ENCODE measurements around the gene RNF150. TPM values are rescaled to one million over a fixed set of nuclear protein-coding genes. Genes with fewer than 3 reads are reported as not detected.
A peak's percentile ranks its signal among the peaks of the same experiment; 100 is the strongest.

Gene RNF150
- total and polyA plus RNA-seq, 2 of the 4 experiments (the other 2 are of a cell fraction): 6.2 to 18.1 TPM

DNA sequence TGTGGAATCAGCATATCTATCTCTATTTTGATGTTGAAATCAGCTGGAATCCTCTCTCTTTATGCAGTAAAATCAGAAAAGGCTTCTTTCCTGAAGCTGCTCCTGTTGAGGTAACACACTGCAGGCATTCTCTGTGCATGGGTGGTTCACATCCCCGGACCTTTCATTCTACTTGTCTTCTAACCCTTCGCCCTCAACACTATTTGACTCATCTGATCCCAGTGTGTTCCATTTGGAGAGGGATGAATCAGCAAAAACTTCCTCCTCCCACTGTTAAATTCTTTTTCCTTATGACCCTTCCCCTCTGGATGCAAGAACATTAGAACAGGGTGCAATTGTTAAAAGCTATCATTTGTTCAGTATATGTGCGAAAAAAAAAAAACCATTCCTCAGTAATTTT lies 67.4 kb downstream of the RNF150 start:
- no peak overlapping the region for H3K14ac ChIP-seq (replicated peaks; ENCODE audit: low read depth, low read length)
- TF ChIP-seq, protein P1, sequence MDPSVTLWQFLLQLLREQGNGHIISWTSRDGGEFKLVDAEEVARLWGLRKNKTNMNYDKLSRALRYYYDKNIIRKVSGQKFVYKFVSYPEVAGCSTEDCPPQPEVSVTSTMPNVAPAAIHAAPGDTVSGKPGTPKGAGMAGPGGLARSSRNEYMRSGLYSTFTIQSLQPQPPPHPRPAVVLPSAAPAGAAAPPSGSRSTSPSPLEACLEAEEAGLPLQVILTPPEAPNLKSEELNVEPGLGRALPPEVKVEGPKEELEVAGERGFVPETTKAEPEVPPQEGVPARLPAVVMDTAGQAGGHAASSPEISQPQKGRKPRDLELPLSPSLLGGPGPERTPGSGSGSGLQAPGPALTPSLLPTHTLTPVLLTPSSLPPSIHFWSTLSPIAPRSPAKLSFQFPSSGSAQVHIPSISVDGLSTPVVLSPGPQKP (IDR thresholded peaks at IDR 0.05; ENCODE audit: borderline replicate concordance, low read depth, low read length): no peak
- TF ChIP-seq RFX5 (IDR thresholded peaks at IDR 0.05; ENCODE audit: low read depth, low read length) (no peak), NFE2L2 (IDR thresholded peaks at IDR 0.05; ENCODE audit: low read depth, low read length) (peak; percentile 67), SMC3 (IDR thresholded peaks at IDR 0.05; ENCODE audit: low read depth, low read length) (no peak), MAZ (IDR thresholded peaks at IDR 0.05; ENCODE audit: borderline replicate concordance, low read depth, low read length) (no peak), RCOR1 (IDR thresholded peaks at IDR 0.05; ENCODE audit: insufficient replicate concordance, low read length) (no peak), MAFK (IDR thresholded peaks at IDR 0.05; ENCODE audit: low read depth, low read length) (peak; percentile 16; the same call in 1 of the 2 replicates), MXI1 (IDR thresholded peaks at IDR 0.05; ENCODE audit: borderline replicate concordance, low read depth, low read length) (no peak), POLR2A (IDR thresholded peaks at IDR 0.05; ENCODE audit: low read depth, low read length) (no peak), BHLHE40 (IDR thresholded peaks at IDR 0.05; ENCODE audit: low read depth, low read length) (no peak)
- TF ChIP-seq, protein P2, sequence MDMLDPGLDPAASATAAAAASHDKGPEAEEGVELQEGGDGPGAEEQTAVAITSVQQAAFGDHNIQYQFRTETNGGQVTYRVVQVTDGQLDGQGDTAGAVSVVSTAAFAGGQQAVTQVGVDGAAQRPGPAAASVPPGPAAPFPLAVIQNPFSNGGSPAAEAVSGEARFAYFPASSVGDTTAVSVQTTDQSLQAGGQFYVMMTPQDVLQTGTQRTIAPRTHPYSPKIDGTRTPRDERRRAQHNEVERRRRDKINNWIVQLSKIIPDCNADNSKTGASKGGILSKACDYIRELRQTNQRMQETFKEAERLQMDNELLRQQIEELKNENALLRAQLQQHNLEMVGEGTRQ (IDR thresholded peaks at IDR 0.05; ENCODE audit: low read depth, low read length): no peak
- no peaks in the 10 kb centered on the region; a peak in 1 of 4 replicates for H3K79me1 ChIP-seq (ENCODE audit: low read depth in 1 of 2, low read length in 2 of 2)
- no peak overlapping the region for H2AFZ ChIP-seq (replicated peaks; ENCODE audit: low read length, poor library complexity)
- H3K9ac ChIP-seq (ENCODE audit: low read depth, low read length): no peak overlapping the region
- no peak overlapping the region for H3K4me3 ChIP-seq (ENCODE audit: insufficient read depth, low read depth, low read length)
- H4K20me1 ChIP-seq (ENCODE audit: insufficient read depth, low read length): no peaks in the 10 kb centered on the region
- ChIA-PET POLR2A (ENCODE audit: unreplicated experiment) (no interaction called here), CTCF (interaction anchor here (0.6 kb wide), 1 partner anchor 1606 kb away, joined by 3 read pairs; no protein-coding TSS in a partner anchor)
- H3K27me3 ChIP-seq (ENCODE audit: control insufficient read depth, insufficient read depth, low read length): no peaks in the 10 kb centered on the region
- H2AK5ac ChIP-seq (ENCODE audit: low read depth, low read length): no peak overlapping the region
- no peaks in the 10 kb centered on the region for H3K9me3 ChIP-seq (ENCODE audit: control insufficient read depth, insufficient read depth, low read length)
- BruUV-seq (replicated peaks): no TSS peak
- H4K5ac ChIP-seq (ENCODE audit: low read depth, low read length): no peak overlapping the region
- no peak overlapping the region for H3K4ac ChIP-seq (ENCODE audit: low read depth, low read length)
- no CpG with 5 or more reads among the region's 3 CpGs for WGBS, 2 experiments (ENCODE audit: extremely low coverage in 2 of 2, insufficient read length in 1 of 2)
- no peak overlapping the region for H2BK5ac ChIP-seq (ENCODE audit: low read depth, low read length, poor library complexity, severe bottlenecking)
- H3K27ac ChIP-seq (ENCODE audit: insufficient read depth, low read length): no peak overlapping the region
- no peak overlapping the region for H2BK120ac ChIP-seq (ENCODE audit: low read depth, low read length)
- in situ Hi-C loops (cut with MboI; ENCODE audit: low sequenced_read_pairs): no loop called here
- H3K23ac ChIP-seq (ENCODE audit: low read depth, low read length): no peak overlapping the region
- H3K36me3 ChIP-seq (ENCODE audit: control insufficient read depth, insufficient read depth, low read length): no peaks in the 10 kb centered on the region
- dilution Hi-C loops (cut with HindIII; ENCODE audit: low sequenced_read_pairs, unreplicated experiment): no loop called here
- H3K9me1 ChIP-seq (ENCODE audit: insufficient read depth, low read length): no peaks in the 10 kb centered on the region
- no peak overlapping the region for H3K56ac ChIP-seq (ENCODE audit: extremely low read depth, insufficient read depth, low read length)
- no peak overlapping the region for H2BK15ac ChIP-seq (ENCODE audit: low read depth, low read length)
- no peak overlapping the region for H2BK20ac ChIP-seq (ENCODE audit: low read depth, low read length)
- intact Hi-C loops (cut with micrococcal nuclease): no loop called here
- no peak overlapping the region for H3K18ac ChIP-seq (ENCODE audit: low read depth, low read length)
- H2AK9ac ChIP-seq (replicated peaks; ENCODE audit: low read depth, low read length, poor library complexity): no peak overlapping the region
- DNase-seq (no peak), ATAC-seq (ENCODE audit: low read depth) (no peak)
- H4K91ac ChIP-seq (ENCODE audit: insufficient read depth, low read depth, low read length): no peak overlapping the region
- H3K4me1 ChIP-seq (ENCODE audit: control insufficient read depth, insufficient read depth, low read length): no peaks in the 10 kb centered on the region
- no peak overlapping the region for H4K8ac ChIP-seq (ENCODE audit: low read depth in 2 of 2, low read length in 2 of 2)
- no peak overlapping the region for H3K4me2 ChIP-seq (ENCODE audit: low read depth, low read length)
